ENCODE results near the gene BABAM2.
"Not testable (repeated sequence)": the region's sequence is repeated elsewhere in the genome, so short reads cannot be mapped to it uniquely, and the experiment has no call there.

BABAM2 gene

DNA sequence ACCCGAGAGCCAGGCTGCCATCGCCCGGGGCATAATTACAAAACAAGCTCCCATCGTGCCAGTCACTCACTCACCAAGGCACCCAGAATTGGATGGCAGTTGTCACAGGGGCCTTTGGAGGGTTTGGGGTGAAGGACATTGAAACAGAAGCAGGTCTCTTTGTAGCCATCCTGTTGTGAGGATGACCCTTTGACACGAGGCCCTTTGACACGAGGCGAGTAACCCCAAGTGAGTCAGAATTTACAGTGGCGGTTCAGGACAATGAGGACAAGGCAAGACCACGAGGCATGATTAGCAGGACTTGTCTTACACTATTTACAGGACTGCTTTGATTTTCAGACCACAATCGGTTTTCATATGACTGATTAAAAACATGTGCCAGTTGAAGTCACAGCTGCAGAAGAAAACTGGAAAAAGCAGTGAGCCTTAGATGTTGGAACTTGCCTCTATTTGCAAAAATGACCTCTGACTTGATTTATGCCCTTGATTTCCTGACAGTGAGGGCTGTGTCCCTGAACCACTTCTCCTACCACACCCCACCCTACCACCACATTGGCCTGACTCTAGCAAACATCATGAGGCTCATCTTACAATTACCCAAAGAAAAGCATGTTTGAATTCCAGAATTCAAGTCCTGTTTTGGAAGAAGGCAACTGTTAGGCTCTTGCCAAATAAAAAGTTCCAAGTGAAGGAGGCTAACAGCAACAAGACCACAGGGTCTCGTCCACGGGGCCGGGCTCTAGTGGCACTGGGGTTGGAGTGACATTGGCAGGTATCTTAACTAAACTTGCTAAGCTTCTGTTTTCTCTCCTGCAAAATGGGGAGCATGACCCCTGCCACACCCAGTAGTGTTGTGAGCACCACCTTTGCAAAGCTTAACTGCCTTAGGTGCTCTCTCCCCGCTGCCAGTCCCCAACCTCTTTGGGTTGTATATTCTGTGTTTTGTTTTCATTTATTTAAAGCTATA is 437.7 kb downstream of the BABAM2 start (continued):
- TF ChIP-seq, protein P1, sequence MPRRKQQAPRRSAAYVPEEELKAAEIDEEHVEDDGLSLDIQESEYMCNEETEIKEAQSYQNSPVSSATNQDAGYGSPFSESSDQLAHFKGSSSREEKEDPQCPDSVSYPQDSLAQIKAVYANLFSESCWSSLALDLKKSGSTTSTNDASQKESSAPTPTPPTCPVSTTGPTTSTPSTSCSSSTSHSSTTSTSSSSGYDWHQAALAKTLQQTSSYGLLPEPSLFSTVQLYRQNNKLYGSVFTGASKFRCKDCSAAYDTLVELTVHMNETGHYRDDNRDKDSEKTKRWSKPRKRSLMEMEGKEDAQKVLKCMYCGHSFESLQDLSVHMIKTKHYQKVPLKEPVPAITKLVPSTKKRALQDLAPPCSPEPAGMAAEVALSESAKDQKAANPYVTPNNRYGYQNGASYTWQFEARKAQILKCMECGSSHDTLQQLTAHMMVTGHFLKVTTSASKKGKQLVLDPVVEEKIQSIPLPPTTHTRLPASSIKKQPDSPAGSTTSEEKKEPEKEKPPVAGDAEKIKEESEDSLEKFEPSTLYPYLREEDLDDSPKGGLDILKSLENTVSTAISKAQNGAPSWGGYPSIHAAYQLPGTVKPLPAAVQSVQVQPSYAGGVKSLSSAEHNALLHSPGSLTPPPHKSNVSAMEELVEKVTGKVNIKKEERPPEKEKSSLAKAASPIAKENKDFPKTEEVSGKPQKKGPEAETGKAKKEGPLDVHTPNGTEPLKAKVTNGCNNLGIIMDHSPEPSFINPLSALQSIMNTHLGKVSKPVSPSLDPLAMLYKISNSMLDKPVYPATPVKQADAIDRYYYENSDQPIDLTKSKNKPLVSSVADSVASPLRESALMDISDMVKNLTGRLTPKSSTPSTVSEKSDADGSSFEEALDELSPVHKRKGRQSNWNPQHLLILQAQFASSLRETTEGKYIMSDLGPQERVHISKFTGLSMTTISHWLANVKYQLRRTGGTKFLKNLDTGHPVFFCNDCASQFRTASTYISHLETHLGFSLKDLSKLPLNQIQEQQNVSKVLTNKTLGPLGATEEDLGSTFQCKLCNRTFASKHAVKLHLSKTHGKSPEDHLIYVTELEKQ (tag by site-specific recombination; IDR thresholded peaks at IDR 0.05; ENCODE audit: borderline replicate concordance): no peak
- TF ChIP-seq ZNF623 (tag by site-specific recombination; IDR thresholded peaks at IDR 0.05): no peak
- no peak for TF ChIP-seq ZNF157 (tag by site-specific recombination; IDR thresholded peaks at IDR 0.05)
- no peak for TF ChIP-seq ZNF768 (tag by site-specific recombination; IDR thresholded peaks at IDR 0.05)
- no peak for TF ChIP-seq ZNF707 (tag by site-specific recombination; IDR thresholded peaks at IDR 0.05)
- TF ChIP-seq ZNF174 (tag by site-specific recombination; IDR thresholded peaks at IDR 0.05): no peak

DNA sequence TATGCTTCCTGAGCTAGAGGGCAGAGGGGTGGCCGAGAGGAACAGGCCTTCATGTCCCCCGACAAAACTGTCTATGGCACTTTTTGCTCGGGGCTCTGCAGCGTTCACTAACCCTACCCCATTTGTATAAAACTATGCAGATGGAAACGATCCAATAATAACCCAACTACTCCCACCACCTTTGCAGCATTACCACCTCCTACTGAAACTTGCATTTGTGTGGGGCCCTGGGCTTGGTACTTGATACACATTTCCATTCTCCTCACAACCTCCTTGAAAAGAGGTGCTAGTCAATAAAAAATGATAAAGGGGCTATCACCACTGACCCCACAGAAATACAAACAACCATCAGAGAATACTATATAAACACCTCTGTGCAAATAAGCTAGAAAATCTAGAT is 438.7 kb downstream of the BABAM2 start:
- ChIA-PET POLR2A (no interaction called here), CTCF (interaction anchor here (1.3 kb wide), 1 partner anchor 625 kb away, joined by 3 read pairs; no protein-coding TSS in a partner anchor)
- TF ChIP-seq ZFHX2 (tag by site-specific recombination; conservative IDR thresholded peaks at IDR 0.05) (peak; percentile 29), ZSCAN30 (tag by site-specific recombination; IDR thresholded peaks at IDR 0.05) (no peak), EGR2 (tag by site-specific recombination; IDR thresholded peaks at IDR 0.05; ENCODE audit: low read depth) (peak; percentile 15; the same call in 1 of the 2 replicates)
- Histone ChIP-seq H3K4me1 (ENCODE audit: control insufficient read depth, insufficient read depth, low read length) (no peaks in the 10 kb centered on the region; the same call in 1 of the 2 replicates), H3K27ac (ENCODE audit: extremely low read depth, low read depth, low read length) (no peak overlapping the region), H3K9me3 (ENCODE audit: control insufficient read depth, insufficient read depth, low read depth, low read length) (no peaks in the 10 kb centered on the region), H3K36me3 (ENCODE audit: control insufficient read depth in 2 of 2, insufficient read depth in 1 of 2, low read length in 2 of 2) (no peaks in the 10 kb centered on the region), H3K4me3 (ENCODE audit: low read depth, low read length) (no peak overlapping the region)

- POLR2A ChIA-PET; H3K4me1 ChIP-seq (ENCODE audit: control insufficient read depth, insufficient read depth, low read length); H3K27ac ChIP-seq (ENCODE audit: extremely low read depth, low read depth, low read length); H3K36me3 ChIP-seq (ENCODE audit: control insufficient read depth in 2 of 2, insufficient read depth in 1 of 2, low read length in 2 of 2); H3K9me3 ChIP-seq (ENCODE audit: control insufficient read depth, insufficient read depth, low read depth, low read length); H3K4me3 ChIP-seq (ENCODE audit: low read depth, low read length); CTCF ChIA-PET: not testable (repeated sequence)
Measured at GRCh38 chr2:28330722-28331121, 440.2 kb downstream of the BABAM2 start.

DNA sequence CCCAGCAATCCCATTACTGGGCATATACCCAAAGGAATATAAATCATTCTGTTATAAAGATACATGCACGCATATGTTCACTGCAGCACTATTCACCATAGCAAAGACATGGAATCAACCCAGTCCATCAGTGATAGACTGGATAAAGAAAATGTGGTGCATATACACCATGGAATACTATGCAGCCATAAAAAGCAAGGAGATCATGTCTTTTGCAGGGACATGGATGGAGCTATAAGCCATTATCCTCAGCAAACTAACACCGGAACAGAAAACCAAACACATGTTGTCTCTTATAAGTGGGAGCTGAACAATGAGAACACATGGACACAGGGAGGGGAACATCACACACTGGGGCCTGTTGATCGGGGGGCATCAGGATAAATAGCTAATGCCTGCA is 441.3 kb downstream of the BABAM2 start:
- CTCF ChIA-PET: interaction anchor here (1.2 kb wide), 1 partner anchor 9 kb away, joined by 3 read pairs; no protein-coding TSS in a partner anchor
- H3K27ac ChIP-seq (ENCODE audit: extremely low read depth, low read depth, low read length); H3K4me3 ChIP-seq (ENCODE audit: low read depth, low read length); H3K9me3 ChIP-seq (ENCODE audit: control insufficient read depth, insufficient read depth, low read depth, low read length); H3K36me3 ChIP-seq (ENCODE audit: control insufficient read depth in 2 of 2, insufficient read depth in 1 of 2, low read length in 2 of 2); POLR2A ChIA-PET; H3K4me1 ChIP-seq (ENCODE audit: control insufficient read depth, insufficient read depth, low read length): not testable (repeated sequence)
- peak; percentile 62; the same call in 1 of the 2 replicates for TF ChIP-seq ZNF146 (tag by site-specific recombination; IDR thresholded peaks at IDR 0.05)

DNA sequence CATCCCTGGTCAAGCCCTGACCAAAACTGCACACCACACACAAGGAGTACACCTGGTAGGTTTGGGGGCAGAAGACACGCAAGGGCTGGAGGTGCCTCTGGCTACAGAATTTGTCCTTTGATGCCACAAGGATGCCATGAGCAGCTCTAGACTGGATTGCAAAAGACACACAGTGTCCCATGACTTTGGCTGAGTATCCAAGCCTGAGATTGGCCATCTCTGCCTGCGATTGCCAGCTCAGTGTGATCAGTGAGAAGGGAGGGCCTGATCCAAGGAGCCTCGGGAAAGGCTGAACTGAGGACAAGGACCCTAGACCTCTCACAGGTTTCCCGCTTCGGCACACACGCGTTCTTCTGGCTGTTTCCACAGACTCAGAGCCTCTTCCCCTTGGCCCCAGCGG is 442.2 kb downstream of the BABAM2 start:
- Histone ChIP-seq H3K36me3 (ENCODE audit: control insufficient read depth in 2 of 2, insufficient read depth in 1 of 2, low read length in 2 of 2) (no peaks in the 10 kb centered on the region), H3K4me3 (ENCODE audit: low read depth, low read length) (no peak overlapping the region), H3K9me3 (ENCODE audit: control insufficient read depth, insufficient read depth, low read depth, low read length) (no peaks in the 10 kb centered on the region), H3K4me1 (ENCODE audit: control insufficient read depth, insufficient read depth, low read length) (no peaks in the 10 kb centered on the region; the same call in 1 of the 2 replicates), H3K27ac (ENCODE audit: extremely low read depth, low read depth, low read length) (no peak overlapping the region)
- ChIA-PET POLR2A (no interaction called here), CTCF (interaction anchor here (1.2 kb wide), 1 partner anchor 8 kb away, joined by 3 read pairs; no protein-coding TSS in a partner anchor)
- no peak for TF ChIP-seq ZNF148 (tag by site-specific recombination; IDR thresholded peaks at IDR 0.05; ENCODE audit: borderline replicate concordance)
- no peak for TF ChIP-seq ZNF23 (tag by site-specific recombination; IDR thresholded peaks at IDR 0.05; ENCODE audit: borderline replicate concordance)
- no peak for TF ChIP-seq ZNF623 (tag by site-specific recombination; IDR thresholded peaks at IDR 0.05)
- TF ChIP-seq ZNF514 (tag by site-specific recombination; IDR thresholded peaks at IDR 0.05): no peak
- no peak for TF ChIP-seq ZNF548 (tag by site-specific recombination; IDR thresholded peaks at IDR 0.05)
- no peak for TF ChIP-seq TRIM28 (IDR thresholded peaks at IDR 0.05; ENCODE audit: borderline replicate concordance, low read length)
- no peak for TF ChIP-seq ZBTB1 (tag by site-specific recombination; IDR thresholded peaks at IDR 0.05)
- TF ChIP-seq PRDM1 (tag by site-specific recombination; IDR thresholded peaks at IDR 0.05): no peak
- no peak for TF ChIP-seq ZNF223 (tag by site-specific recombination; IDR thresholded peaks at IDR 0.05)
- TF ChIP-seq ZNF155 (tag by site-specific recombination; IDR thresholded peaks at IDR 0.05): no peak
- no peak for TF ChIP-seq ZNF510 (tag by site-specific recombination; IDR thresholded peaks at IDR 0.05; ENCODE audit: insufficient replicate concordance)
